Uterus (tissue), 2 donors: ENCODE data around the gene NAP1L4.

ENCODE experiments used
- POLR2A ChIP-seq, 2 donors: fragments of 450-650 bp; IDR thresholded peaks; one replicate each; pipeline ENCODE4 v1.6.1; 2016; ENCODE audit warnings: antibody characterized with exemption in 2 of 2, mild to moderate bottlenecking in 1 of 2, moderate library complexity in 1 of 2
- TF ChIP-seq, protein P1 (sequence below), 4 experiments: fragments of 200-600 bp in 2 of 4; fragments of 450-650 bp in 2 of 4; sonication (generic) in 2 of 4; IDR thresholded peaks; one replicate each; pipeline ENCODE4 v1.5.1; 2016 to 2019; ENCODE audit warnings: antibody characterized with exemption in 4 of 4, mild to moderate bottlenecking in 2 of 4, moderate library complexity in 1 of 4

- TF ChIP-seq, protein P1, sequence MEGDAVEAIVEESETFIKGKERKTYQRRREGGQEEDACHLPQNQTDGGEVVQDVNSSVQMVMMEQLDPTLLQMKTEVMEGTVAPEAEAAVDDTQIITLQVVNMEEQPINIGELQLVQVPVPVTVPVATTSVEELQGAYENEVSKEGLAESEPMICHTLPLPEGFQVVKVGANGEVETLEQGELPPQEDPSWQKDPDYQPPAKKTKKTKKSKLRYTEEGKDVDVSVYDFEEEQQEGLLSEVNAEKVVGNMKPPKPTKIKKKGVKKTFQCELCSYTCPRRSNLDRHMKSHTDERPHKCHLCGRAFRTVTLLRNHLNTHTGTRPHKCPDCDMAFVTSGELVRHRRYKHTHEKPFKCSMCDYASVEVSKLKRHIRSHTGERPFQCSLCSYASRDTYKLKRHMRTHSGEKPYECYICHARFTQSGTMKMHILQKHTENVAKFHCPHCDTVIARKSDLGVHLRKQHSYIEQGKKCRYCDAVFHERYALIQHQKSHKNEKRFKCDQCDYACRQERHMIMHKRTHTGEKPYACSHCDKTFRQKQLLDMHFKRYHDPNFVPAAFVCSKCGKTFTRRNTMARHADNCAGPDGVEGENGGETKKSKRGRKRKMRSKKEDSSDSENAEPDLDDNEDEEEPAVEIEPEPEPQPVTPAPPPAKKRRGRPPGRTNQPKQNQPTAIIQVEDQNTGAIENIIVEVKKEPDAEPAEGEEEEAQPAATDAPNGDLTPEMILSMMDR (IDR thresholded peaks at IDR 0.05): no peak
- TF ChIP-seq POLR2A (IDR thresholded peaks at IDR 0.05): no peak
These were observed 15.7 kb downstream of the NAP1L4 start for GRCh38 chr11:2976294-2977063.
